A673 (cell line): ENCODE results near the gene TMEM244. TPM values are rescaled to one million over a fixed set of nuclear protein-coding genes. Genes with fewer than 3 reads are reported as not detected.

Experiments
- BruUV-seq: library from RNA; stranded (reverse); fragments of 400-500 nt; replicated peaks from 2 replicates; lab custom pipeline; 2021; lab: Mats Ljungman, UMichigan
- CTCF ChIA-PET: fragments of 300-600 bp; sonication (Branson Sonifier 250); formaldehyde crosslinking; loops from one replicate; lab custom pipeline; 2022; ENCODE audit warnings: antibody characterized with exemption; lab: Charles Lee
- POLR2A ChIA-PET: fragments of 300-600 bp; sonication (Branson Sonifier 250); formaldehyde crosslinking; loops from one replicate; lab custom pipeline; 2022; ENCODE audit warnings: antibody characterized with exemption; ENCODE audit not compliant: low non-redundant PET; lab: Charles Lee
- DNase-seq: peaks from one replicate; pipeline ENCODE4 v3.0.0-alpha.2; 2015; ENCODE audit warnings: low spot score
- H3K27ac ChIP-seq: fragments of 200-600 bp; sonication (generic); 2 replicates; pipeline ENCODE4 v1.5.1; 2016; ENCODE audit warnings: mixed run types, low read depth, mild to moderate bottlenecking, mixed read lengths, antibody characterized with exemption, low read length; ENCODE audit not compliant: poor library complexity, severe bottlenecking
- H3K27me3 ChIP-seq: fragments of 200-600 bp; sonication (generic); replicated peaks from 2 replicates; pipeline ENCODE4 v1.6.1; 2017; ENCODE audit warnings: mixed run types, low read depth, mild to moderate bottlenecking, mixed read lengths, antibody characterized with exemption, low read length; ENCODE audit not compliant: insufficient read depth, poor library complexity
- H3K36me3 ChIP-seq: fragments of 200-600 bp; sonication (generic); 2 replicates; pipeline ENCODE4 v1.6.1; 2016; ENCODE audit warnings: mixed run types, mild to moderate bottlenecking, mixed read lengths, antibody characterized with exemption, low read length; ENCODE audit not compliant: insufficient read depth, poor library complexity, severe bottlenecking
- H3K4me1 ChIP-seq: fragments of 200-600 bp; sonication (generic); 2 replicates; pipeline ENCODE4 v1.6.1; 2017; ENCODE audit warnings: mixed run types, mild to moderate bottlenecking, mixed read lengths, antibody characterized with exemption, low read length; ENCODE audit not compliant: insufficient read depth, poor library complexity, severe bottlenecking
- H3K4me3 ChIP-seq: fragments of 200-600 bp; sonication (generic); 2 replicates; pipeline ENCODE4 v1.5.1; 2016; ENCODE audit warnings: low read depth, mixed run types, mild to moderate bottlenecking, mixed read lengths, low read length; ENCODE audit not compliant: poor library complexity, severe bottlenecking
- H3K9me3 ChIP-seq: fragments of 200-600 bp; sonication (generic); 2 replicates; pipeline ENCODE4 v1.6.1; 2016; ENCODE audit warnings: mixed run types, low read depth, mild to moderate bottlenecking, mixed read lengths, antibody characterized with exemption, low read length; ENCODE audit not compliant: poor library complexity, severe bottlenecking
- CTCF ChIP-seq: fragments of 300-800, 200-600 bp; sonication (generic); conservative IDR thresholded peaks from 2 replicates; pipeline ENCODE4 v1.5.1; 2017; ENCODE audit warnings: low read depth, mild to moderate bottlenecking, antibody characterized with exemption, low read length, moderate library complexity, mixed read lengths
- EZH2 ChIP-seq: fragments of 200-600 bp; sonication (generic); IDR thresholded peaks from 2 replicates; pipeline ENCODE4 v1.6.1; 2017; ENCODE audit warnings: borderline replicate concordance, low read depth, mild to moderate bottlenecking, mixed read lengths, antibody characterized with exemption, low read length; ENCODE audit not compliant: poor library complexity, severe bottlenecking
- intact Hi-C: fragments of 100-400 bp; cut with micrococcal nuclease; formaldehyde crosslinking; loops from one replicate; pipeline ENCODE4 v1.10.0; 2022; ENCODE audit not compliant: unreplicated experiment
- total RNA-seq: library from RNA; stranded (reverse); gene quantifications from 2 replicates; pipeline ENCODE4 v1.2.3, GENCODE V29; 2021

The TMEM244 gene
- total RNA-seq, 1 experiment from 2014 or later = not detected

GRCh38 chr6:129893640-129894039 is 32.5 kb upstream of the TMEM244 start:
- peak; percentile 70 for DNase-seq
- peak overlapping the region; percentile 48 for H3K27ac ChIP-seq

GRCh38 chr6:129890701-129891100 is 29.6 kb upstream of the TMEM244 start:
- no peak for DNase-seq
- CTCF ChIA-PET = no interaction called here
- no peak overlapping the region for H3K27ac ChIP-seq
- POLR2A ChIA-PET = no interaction called here
- TF ChIP-seq CTCF (no peak), EZH2 (no peak)
- H3K9me3 ChIP-seq = no peaks in the 10 kb centered on the region
- no TSS peak for BruUV-seq
- no peaks in the 10 kb centered on the region for H3K36me3 ChIP-seq
- intact Hi-C loops = loop anchor here (5.0 kb wide), 1 partner anchor 127 kb away; the partner anchor contains the start of gene L3MBTL3
- H3K4me3 ChIP-seq = no peak overlapping the region
- no peaks in the 10 kb centered on the region for H3K27me3 ChIP-seq
- peaks cover 70% of the 10 kb centered on the region for H3K4me1 ChIP-seq

More at GRCh38 chr6:129893640-129894039, 32.5 kb upstream of the TMEM244 start:
- CTCF ChIA-PET = no interaction called here
- Histone ChIP-seq H3K36me3 (no peaks in the 10 kb centered on the region), H3K9me3 (no peaks in the 10 kb centered on the region), H3K27me3 (no peaks in the 10 kb centered on the region), H3K4me1 (peaks cover 47% of the 10 kb centered on the region), H3K4me3 (no peak overlapping the region)
- intact Hi-C loops = loop anchor here (5.0 kb wide), 1 partner anchor 124 kb away; the partner anchor contains the start of gene L3MBTL3
- POLR2A ChIA-PET = no interaction called here
- peak; percentile 71 for TF ChIP-seq CTCF
- no peak for TF ChIP-seq EZH2
- no TSS peak for BruUV-seq

- no TSS peak for BruUV-seq
- Histone ChIP-seq H3K4me3 (no peak overlapping the region), H3K36me3 (no peaks in the 10 kb centered on the region), H3K27ac (peak overlapping the region; percentile 32), H3K27me3 (no peaks in the 10 kb centered on the region), H3K9me3 (no peaks in the 10 kb centered on the region), H3K4me1 (peaks cover 66% of the 10 kb centered on the region)
- TF ChIP-seq EZH2 (no peak), CTCF (no peak)
- intact Hi-C loops = loop anchor here (5.0 kb wide), 1 partner anchor 127 kb away; the partner anchor contains the start of gene L3MBTL3
- ChIA-PET POLR2A (no interaction called here), CTCF (interaction anchor here (0.7 kb wide), 1 partner anchor 68 kb away, joined by 3 read pairs; no protein-coding TSS in a partner anchor)
- peak; percentile 55 for DNase-seq
These were observed 29.0 kb upstream of the TMEM244 start for GRCh38 chr6:129890164-129890563.
